HFFc6 (cell line): ENCODE results near the gene EXOC6. TPM values are rescaled to one million over a fixed set of nuclear protein-coding genes. Genes with fewer than 3 reads are reported as not detected.

Source experiments
- DNase-seq: peaks from one replicate; pipeline ENCODE4 v3.0.0-alpha.2; 2018
- H3K27ac Mint-ChIP-seq: 2 replicates; pipeline ENCODE4 v1.8.0; 2020; ENCODE audit warnings: mild to moderate bottlenecking, mixed read lengths
- H3K27me3 Mint-ChIP-seq: 2 replicates; pipeline ENCODE4 v1.8.0; 2021; ENCODE audit warnings: mild to moderate bottlenecking, moderate library complexity, mixed read lengths; ENCODE audit not compliant: insufficient read depth
- H3K36me3 Mint-ChIP-seq: 2 replicates; pipeline ENCODE4 v1.8.0; 2021; ENCODE audit warnings: low read depth, mixed read lengths
- H3K4me1 Mint-ChIP-seq: 2 replicates; pipeline ENCODE4 v1.8.0; 2020; ENCODE audit warnings: low read depth, mixed read lengths
- H3K4me3 Mint-ChIP-seq: 2 replicates; pipeline ENCODE4 v1.8.0; 2020; ENCODE audit warnings: mild to moderate bottlenecking, moderate library complexity, mixed read lengths
- H3K9me3 Mint-ChIP-seq: 2 replicates; pipeline ENCODE4 v1.8.0; 2020; ENCODE audit warnings: mild to moderate bottlenecking, mixed read lengths
- total RNA-seq, 6 experiments: library from RNA; stranded (reverse); fragmentation: NEBNext Ultra II Directional; extraction: Animal tissue kit (Norgen Biotek cat#: 25700); gene quantifications; 2 replicates in 1 of 6; 3 replicates in 5 of 6; pipeline ENCODE4 v1.2.3, GENCODE V29; 2021
- TF ChIP-seq, protein P1 (sequence below): fragments of 200-600 bp; sonication (generic); IDR thresholded peaks from 2 replicates; pipeline ENCODE4 v1.5.0; 2021; ENCODE audit warnings: antibody characterized with exemption, mild to moderate bottlenecking

Gene EXOC6
- total RNA-seq, 6 experiments from 2014 or later: 5.7 to 8.6 (median 6.3) TPM

DNA sequence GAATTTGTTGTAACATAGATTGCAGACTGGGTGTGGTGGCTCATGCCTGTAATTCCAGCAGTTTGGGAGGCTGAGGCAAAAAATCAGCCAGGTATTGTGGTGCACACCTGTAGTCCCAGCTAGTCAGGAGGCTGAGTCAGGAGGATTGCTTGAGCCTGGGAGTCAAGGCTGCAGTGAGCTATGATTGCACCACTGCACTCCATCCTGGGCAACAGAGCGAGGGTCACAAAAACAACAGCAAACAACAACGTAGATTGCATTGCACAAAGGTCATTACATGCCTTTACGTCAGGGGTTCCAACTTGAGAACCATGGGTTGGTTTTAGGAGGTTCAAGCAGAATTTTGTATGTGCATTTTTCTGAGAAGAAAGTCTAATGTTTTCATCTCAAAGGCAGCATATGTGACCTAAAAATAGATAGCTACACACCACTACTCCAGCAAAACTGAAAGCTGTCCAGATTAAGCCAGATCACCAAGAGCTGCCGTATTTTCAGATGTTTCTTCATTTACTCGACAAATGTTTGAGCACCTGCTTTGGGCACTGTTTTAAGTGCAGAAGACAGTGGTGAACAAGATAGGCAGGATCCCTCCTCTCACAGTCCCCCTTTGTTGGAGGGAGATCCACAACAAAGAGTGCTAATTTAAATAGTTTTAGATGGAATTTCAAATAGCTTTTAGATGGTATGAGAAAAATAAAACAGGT lies 183.9 kb downstream of the EXOC6 start:
- no peak for DNase-seq
- H3K27ac Mint-ChIP-seq: peak overlapping the region; percentile 49; the same call in 1 of the 2 replicates
- H3K27me3 Mint-ChIP-seq: peaks cover 1% of the 10 kb centered on the region; the same call in 1 of the 2 replicates
- H3K4me1 Mint-ChIP-seq: peaks cover 68% of the 10 kb centered on the region
- TF ChIP-seq, protein P1, sequence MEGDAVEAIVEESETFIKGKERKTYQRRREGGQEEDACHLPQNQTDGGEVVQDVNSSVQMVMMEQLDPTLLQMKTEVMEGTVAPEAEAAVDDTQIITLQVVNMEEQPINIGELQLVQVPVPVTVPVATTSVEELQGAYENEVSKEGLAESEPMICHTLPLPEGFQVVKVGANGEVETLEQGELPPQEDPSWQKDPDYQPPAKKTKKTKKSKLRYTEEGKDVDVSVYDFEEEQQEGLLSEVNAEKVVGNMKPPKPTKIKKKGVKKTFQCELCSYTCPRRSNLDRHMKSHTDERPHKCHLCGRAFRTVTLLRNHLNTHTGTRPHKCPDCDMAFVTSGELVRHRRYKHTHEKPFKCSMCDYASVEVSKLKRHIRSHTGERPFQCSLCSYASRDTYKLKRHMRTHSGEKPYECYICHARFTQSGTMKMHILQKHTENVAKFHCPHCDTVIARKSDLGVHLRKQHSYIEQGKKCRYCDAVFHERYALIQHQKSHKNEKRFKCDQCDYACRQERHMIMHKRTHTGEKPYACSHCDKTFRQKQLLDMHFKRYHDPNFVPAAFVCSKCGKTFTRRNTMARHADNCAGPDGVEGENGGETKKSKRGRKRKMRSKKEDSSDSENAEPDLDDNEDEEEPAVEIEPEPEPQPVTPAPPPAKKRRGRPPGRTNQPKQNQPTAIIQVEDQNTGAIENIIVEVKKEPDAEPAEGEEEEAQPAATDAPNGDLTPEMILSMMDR: no peak
- H3K36me3 Mint-ChIP-seq: peaks cover 7% of the 10 kb centered on the region
- H3K4me3 Mint-ChIP-seq: no peak overlapping the region
- peaks cover 5% of the 10 kb centered on the region; the same call in 1 of the 2 replicates for H3K9me3 Mint-ChIP-seq

DNA sequence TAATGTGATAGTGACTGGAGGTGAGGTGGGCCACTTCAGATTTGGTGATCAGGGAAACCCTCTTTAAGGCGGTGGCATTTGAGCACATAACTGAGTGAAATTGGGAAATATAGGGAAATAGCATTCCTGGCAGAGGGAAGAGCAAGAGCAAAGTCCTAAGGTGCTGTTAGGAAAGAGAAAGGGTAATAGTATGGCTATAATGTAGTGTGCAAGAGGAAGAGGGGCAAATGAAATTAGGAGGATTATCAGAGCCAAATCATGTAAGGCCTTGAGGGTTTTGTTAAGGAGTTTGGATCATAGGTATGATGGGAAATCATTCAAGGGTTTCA lies 184.5 kb downstream of the EXOC6 start:
- Mint-ChIP-seq H3K4me1 (peaks cover 68% of the 10 kb centered on the region), H3K9me3 (no peaks in the 10 kb centered on the region), H3K27me3 (no peaks in the 10 kb centered on the region; the same call in 1 of the 2 replicates), H3K4me3 (no peak overlapping the region), H3K27ac (no peak overlapping the region), H3K36me3 (peaks cover 1% of the 10 kb centered on the region)
- no peak for DNase-seq
- TF ChIP-seq, protein P1: no peak

DNA sequence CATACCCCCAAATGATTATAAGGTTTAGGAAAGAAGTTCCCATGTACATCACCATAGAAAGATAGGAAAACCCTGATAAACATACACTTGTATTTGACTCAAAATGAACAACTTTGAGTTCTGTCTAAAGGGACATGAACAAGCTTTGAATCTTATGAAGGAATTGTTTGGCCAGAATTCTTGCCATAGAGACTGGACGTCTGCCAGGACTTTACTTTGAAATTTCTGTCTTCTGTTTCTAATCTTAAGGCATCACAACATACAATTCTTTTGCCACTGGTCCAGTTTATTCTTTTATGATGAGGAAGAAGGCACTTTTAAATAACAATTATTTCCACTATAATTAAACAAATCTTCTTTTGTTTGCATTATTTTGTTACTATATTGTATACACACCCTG lies 186.1 kb downstream of the EXOC6 start:
- H3K36me3 Mint-ChIP-seq: no peaks in the 10 kb centered on the region
- no peaks in the 10 kb centered on the region for H3K9me3 Mint-ChIP-seq
- no peaks in the 10 kb centered on the region; the same call in 1 of the 2 replicates for H3K27me3 Mint-ChIP-seq
- peaks cover 60% of the 10 kb centered on the region for H3K4me1 Mint-ChIP-seq
- TF ChIP-seq, protein P1: no peak
- no peak overlapping the region for H3K4me3 Mint-ChIP-seq
- H3K27ac Mint-ChIP-seq: no peak overlapping the region
- DNase-seq: no peak

DNA sequence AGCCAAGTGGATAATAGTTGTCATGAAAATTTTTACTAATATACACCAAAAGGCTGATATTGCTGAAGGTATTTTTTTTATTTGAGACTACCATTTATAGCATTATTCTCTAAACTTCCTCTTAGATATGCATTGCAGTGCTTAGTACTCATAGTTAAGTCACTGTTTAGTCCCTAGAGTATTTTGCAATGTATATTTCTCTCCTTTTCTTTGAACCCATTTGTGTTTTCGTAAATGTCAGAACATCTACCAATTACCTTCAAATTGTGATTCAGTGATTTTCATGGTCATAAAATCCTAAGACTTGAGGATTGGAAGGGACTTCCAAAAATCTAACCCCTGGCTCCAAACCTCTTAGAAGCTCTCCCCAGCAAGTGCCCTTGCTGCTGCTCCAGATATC lies 190.8 kb downstream of the EXOC6 start:
- no peak for DNase-seq
- TF ChIP-seq, protein P1: no peak
- Mint-ChIP-seq H3K9me3 (no peaks in the 10 kb centered on the region), H3K27me3 (no peaks in the 10 kb centered on the region), H3K4me3 (no peak overlapping the region), H3K36me3 (no peaks in the 10 kb centered on the region), H3K4me1 (peaks cover 22% of the 10 kb centered on the region), H3K27ac (no peak overlapping the region)

DNA sequence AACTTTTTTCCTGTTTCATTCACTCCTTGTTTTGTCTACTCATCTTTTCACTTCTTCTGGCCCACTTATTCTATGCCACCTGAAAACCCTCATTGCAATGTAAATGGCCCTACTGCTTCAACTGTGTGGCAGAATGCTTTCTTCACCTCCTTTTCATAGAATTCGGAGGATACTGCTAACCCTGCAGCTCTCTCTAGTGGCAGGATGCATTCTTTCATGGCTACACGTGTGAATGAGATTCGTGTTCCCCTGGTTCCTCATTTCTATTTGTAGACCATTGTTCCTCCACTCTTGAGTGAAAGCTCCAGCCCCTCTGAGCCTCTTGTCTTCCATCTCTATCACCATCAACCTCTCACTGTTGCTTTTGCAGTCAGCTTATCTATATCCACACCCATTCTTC lies 191.4 kb downstream of the EXOC6 start:
- H3K9me3 Mint-ChIP-seq: no peaks in the 10 kb centered on the region
- H3K4me3 Mint-ChIP-seq: no peak overlapping the region
- peaks cover 16% of the 10 kb centered on the region for H3K4me1 Mint-ChIP-seq
- H3K36me3 Mint-ChIP-seq: no peaks in the 10 kb centered on the region
- H3K27me3 Mint-ChIP-seq: no peaks in the 10 kb centered on the region
- TF ChIP-seq, protein P1: peak; percentile 81
- no peak overlapping the region for H3K27ac Mint-ChIP-seq
- DNase-seq: peak; percentile 48
